Transverse colon (tissue), 4 donors: ENCODE data around the gene LGALS3BP. TPM values are rescaled to one million over a fixed set of nuclear protein-coding genes. Genes with fewer than 3 reads are reported as not detected.
A peak's percentile ranks its signal among the peaks of the same experiment; 100 is the strongest.

Experiments
- DNase-seq: peaks from one replicate; pipeline ENCODE4 v3.0.0-alpha.2; 2019
- H3K27ac ChIP-seq, 4 donors: fragments of 200-600 bp; sonication (generic); 2 replicates each; pipeline ENCODE4 v1.5.1; 2016 to 2018; ENCODE audit warnings: inconsistent platforms in 4 of 4
- H3K27me3 ChIP-seq: fragments of 200-600 bp; sonication (generic); 2 replicates; pipeline ENCODE4 v1.5.1; 2017; ENCODE audit warnings: inconsistent platforms
- H3K36me3 ChIP-seq, 4 donors: fragments of 200-600 bp; sonication (generic); 2 replicates each; pipeline ENCODE4 v1.5.1; 2017 to 2019; ENCODE audit warnings: inconsistent platforms in 4 of 4
- H3K4me1 ChIP-seq, 4 donors: fragments of 200-600 bp; sonication (generic); 2 replicates each; pipeline ENCODE4 v1.5.1; 2017 to 2020; ENCODE audit warnings: inconsistent platforms in 4 of 4
- H3K4me3 ChIP-seq, 4 donors: fragments of 200-600 bp; sonication (generic); 1 replicate in 1 of 4; 2 replicates in 3 of 4; pipeline versions ENCODE4 v1.5.1 to v1.6.1; 2017 to 2019; ENCODE audit warnings: inconsistent platforms in 4 of 4
- H3K9me3 ChIP-seq, 2 donors: fragments of 200-600 bp; sonication (generic); 2 replicates each; pipeline ENCODE4 v1.5.1; 2017 to 2019; ENCODE audit warnings: inconsistent platforms in 2 of 2
- EP300 ChIP-seq: sonication (generic); formaldehyde crosslinking; IDR thresholded peaks from one replicate; pipeline ENCODE4 v1.6.1; 2017; ENCODE audit warnings: antibody characterized with exemption, low read depth
- POLR2A ChIP-seq: fragments of 450-650 bp; IDR thresholded peaks from one replicate; pipeline ENCODE4 v1.6.1; 2016; ENCODE audit warnings: antibody characterized with exemption, mild to moderate bottlenecking, moderate library complexity
- POLR2AphosphoS5 ChIP-seq, 3 donors: sonication (generic); formaldehyde crosslinking; IDR thresholded peaks; one replicate each; pipeline ENCODE4 v1.6.1; 2016; ENCODE audit warnings: antibody characterized with exemption in 3 of 3
- WGBS, 2 donors: methylation state at CpG; one replicate each; pipeline ENCODE4 v1.1.5; 2018; ENCODE audit warnings: low coverage in 1 of 2; 5-methylcytosine and 5-hydroxymethylcytosine counted together
- in situ Hi-C, 4 donors: fragments of 200-750 bp; cut with MboI; loops; one replicate each; pipeline versions ENCODE4 v1.15.0 to v1.15.1; 2017; ENCODE audit warnings: low sequenced_read_pairs in 3 of 4, low pct_ligation_motif_present in 1 of 4, low pct_unique_long_range_greater_than_20kb in 1 of 4
- intact Hi-C: fragments of 100-400 bp; cut with DNase I; formaldehyde crosslinking; loops from one replicate; pipeline ENCODE4 v1.15.1; 2023; ENCODE audit warnings: low total_unique reads
- total RNA-seq, 4 donors: library from RNA; depleted of rRNA; stranded (reverse); fragments of >200 nt; gene quantifications; one replicate each; pipeline ENCODE4 v1.1.0, GENCODE V29; 2016
- TF ChIP-seq, protein P1 (sequence below), 5 experiments: fragments of 200-600 bp in 3 of 5; fragments of 450-650 bp in 2 of 5; sonication (generic) in 3 of 5; IDR thresholded peaks; 1 replicate in 2 of 5; 2 replicates in 3 of 5; pipeline ENCODE4 v1.5.1; 2016 to 2017; ENCODE audit warnings: antibody characterized with exemption in 5 of 5, inconsistent platforms in 3 of 5, mild to moderate bottlenecking in 2 of 5, moderate library complexity in 1 of 5

The LGALS3BP gene
- total RNA-seq, 4 donors from 2014 or later = 796 to 1,440 (median 1,077) TPM

DNA sequence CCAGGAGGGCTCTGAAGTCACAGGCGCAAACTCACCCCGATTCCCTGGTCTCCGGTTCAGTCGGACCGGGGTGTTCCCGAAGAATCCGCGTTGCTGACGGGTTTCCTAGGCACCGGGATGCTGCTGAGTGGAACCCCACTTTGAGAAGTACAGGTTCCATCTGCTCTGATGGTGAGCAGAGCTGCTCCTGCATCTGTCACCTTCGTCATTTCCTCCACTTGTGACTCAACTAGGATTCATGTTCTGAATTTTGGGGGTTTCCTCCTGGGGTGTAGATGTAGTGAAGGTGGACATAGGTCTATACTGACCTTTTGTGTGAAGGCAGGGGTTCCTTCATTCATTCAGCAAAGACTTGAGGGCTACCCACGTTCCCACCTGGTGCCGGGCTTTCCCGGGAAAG lies 25.0 kb downstream of the LGALS3BP start:
- intact Hi-C loops (no loop called here), in situ Hi-C loops (loop anchor here in 1 of 4 donors (5.0 kb wide), 1 partner anchor 92 kb away; no protein-coding TSS in a partner anchor)
- Histone ChIP-seq H3K36me3 (no peaks in the 10 kb centered on the region), H3K27me3 (no peaks in the 10 kb centered on the region), H3K27ac (no peak overlapping the region), H3K4me3 (no peak overlapping the region), H3K9me3 (peaks cover 0 to 8% of the 10 kb centered on the region in 2 donors), H3K4me1 (peaks cover 0 to 14% (median 6%) of the 10 kb centered on the region in 4 donors)
- no peak for TF ChIP-seq POLR2AphosphoS5 (IDR thresholded peaks at IDR 0.05)
- 89% methylated on average over 14 of the region's 14 CpGs; no CpG with 5 or more reads in 1 of the 2 donors for WGBS, 2 donors
- DNase-seq = no peak

GRCh38 chr17:78953356-78954350 lies 26.1 kb downstream of the LGALS3BP start:
- no peak for DNase-seq
- in situ Hi-C loops = no loop called here
- intact Hi-C loops = no loop called here
- H3K4me1 ChIP-seq = peaks cover 0 to 14% (median 6%) of the 10 kb centered on the region in 4 donors
- H3K36me3 ChIP-seq = no peaks in the 10 kb centered on the region
- 74 to 79% methylated on average over 10 to 29 of the region's 29 CpGs for WGBS, 2 donors
- H3K27ac ChIP-seq = no peak overlapping the region
- no peak overlapping the region for H3K4me3 ChIP-seq
- no peak for TF ChIP-seq EP300
- TF ChIP-seq POLR2A = no peak
- no peak for TF ChIP-seq POLR2AphosphoS5 (IDR thresholded peaks at IDR 0.05)
- TF ChIP-seq, protein P1, sequence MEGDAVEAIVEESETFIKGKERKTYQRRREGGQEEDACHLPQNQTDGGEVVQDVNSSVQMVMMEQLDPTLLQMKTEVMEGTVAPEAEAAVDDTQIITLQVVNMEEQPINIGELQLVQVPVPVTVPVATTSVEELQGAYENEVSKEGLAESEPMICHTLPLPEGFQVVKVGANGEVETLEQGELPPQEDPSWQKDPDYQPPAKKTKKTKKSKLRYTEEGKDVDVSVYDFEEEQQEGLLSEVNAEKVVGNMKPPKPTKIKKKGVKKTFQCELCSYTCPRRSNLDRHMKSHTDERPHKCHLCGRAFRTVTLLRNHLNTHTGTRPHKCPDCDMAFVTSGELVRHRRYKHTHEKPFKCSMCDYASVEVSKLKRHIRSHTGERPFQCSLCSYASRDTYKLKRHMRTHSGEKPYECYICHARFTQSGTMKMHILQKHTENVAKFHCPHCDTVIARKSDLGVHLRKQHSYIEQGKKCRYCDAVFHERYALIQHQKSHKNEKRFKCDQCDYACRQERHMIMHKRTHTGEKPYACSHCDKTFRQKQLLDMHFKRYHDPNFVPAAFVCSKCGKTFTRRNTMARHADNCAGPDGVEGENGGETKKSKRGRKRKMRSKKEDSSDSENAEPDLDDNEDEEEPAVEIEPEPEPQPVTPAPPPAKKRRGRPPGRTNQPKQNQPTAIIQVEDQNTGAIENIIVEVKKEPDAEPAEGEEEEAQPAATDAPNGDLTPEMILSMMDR (IDR thresholded peaks at IDR 0.05) = no peak
- no peaks in the 10 kb centered on the region for H3K27me3 ChIP-seq
- H3K9me3 ChIP-seq = peaks cover 0 to 8% of the 10 kb centered on the region in 2 donors

- intact Hi-C loops (no loop called here), in situ Hi-C loops (no loop called here)
- Histone ChIP-seq H3K4me1 (peaks cover under 1 to 16% (median 6%) of the 10 kb centered on the region in 4 donors), H3K4me3 (no peak overlapping the region), H3K27ac (peak overlapping the region; percentile 10 to 61 (median 36)), H3K9me3 (peaks cover 0 to 8% of the 10 kb centered on the region in 2 donors), H3K36me3 (no peaks in the 10 kb centered on the region), H3K27me3 (no peaks in the 10 kb centered on the region)
- 81% methylated on average over 10 of the region's 10 CpGs; no CpG with 5 or more reads in 1 of the 2 donors for WGBS, 2 donors
- no peak for DNase-seq
- TF ChIP-seq POLR2A (no peak), POLR2AphosphoS5 (IDR thresholded peaks at IDR 0.05) (no peak), EP300 (no peak)
- TF ChIP-seq, protein P1 (IDR thresholded peaks at IDR 0.05) = no peak
These were observed 27.0 kb downstream of the LGALS3BP start for GRCh38 chr17:78952706-78953105.

- H3K27ac ChIP-seq = peak overlapping the region; percentile 10 to 61 (median 36)
- DNase-seq = no peak
- TF ChIP-seq POLR2A (no peak), POLR2AphosphoS5 (IDR thresholded peaks at IDR 0.05) (no peak), EP300 (no peak)
- TF ChIP-seq, protein P1 (IDR thresholded peaks at IDR 0.05) = no peak
- H3K36me3 ChIP-seq = no peaks in the 10 kb centered on the region
- WGBS, 2 donors = 0 to 41% methylated on average over 1 to 12 of the region's 12 CpGs
- in situ Hi-C loops (no loop called here), intact Hi-C loops (no loop called here)
- peaks cover 0 to 8% of the 10 kb centered on the region in 2 donors for H3K9me3 ChIP-seq
- H3K27me3 ChIP-seq = no peaks in the 10 kb centered on the region
- H3K4me1 ChIP-seq = peaks cover 3 to 23% (median 7%) of the 10 kb centered on the region in 4 donors
- no peak overlapping the region for H3K4me3 ChIP-seq
These were observed 27.7 kb downstream of the LGALS3BP start for GRCh38 chr17:78951967-78952551.
